Stomach (tissue), 9 donors: ENCODE data around the gene TWF1. TPM values are rescaled to one million over a fixed set of nuclear protein-coding genes. Genes with fewer than 3 reads are reported as not detected.

Experiments
- DNase-seq, 2 donors: peaks; one replicate each; pipeline versions ENCODE4 v3.0.0 to v3.0.0-alpha.2; 2013 to 2019
- H3K27ac ChIP-seq, 5 donors: fragments of 200-600 bp in 4 of 5; sonication (generic) in 4 of 5; one replicate each; pipeline ENCODE4 v1.5.1; 2013 to 2019; ENCODE audit warnings: mild to moderate bottlenecking in 1 of 5, moderate library complexity in 1 of 5
- H3K27me3 ChIP-seq, 3 donors: fragments of 200-600 bp; sonication (generic); one replicate each; pipeline ENCODE4 v1.5.1; 2017 to 2019; ENCODE audit warnings: mixed run types in 1 of 3
- H3K36me3 ChIP-seq, 4 donors: fragments of 200-600 bp; sonication (generic); 1 replicate in 3 of 4; 2 replicates in 1 of 4; pipeline ENCODE4 v1.5.1; 2016 to 2019
- H3K4me1 ChIP-seq, 4 donors: fragments of 200-600 bp; sonication (generic); one replicate each; pipeline ENCODE4 v1.5.1; 2016 to 2019
- H3K4me3 ChIP-seq, 4 donors: fragments of 200-600 bp; sonication (generic) in 3 of 4; one replicate each; pipeline ENCODE4 v1.5.1; 2016 to 2019; ENCODE audit warnings: mild to moderate bottlenecking in 1 of 4
- H3K9me3 ChIP-seq, 4 donors: fragments of 200-600 bp; sonication (generic); one replicate each; pipeline ENCODE4 v1.5.1; 2016 to 2019
- EP300 ChIP-seq: sonication (generic); formaldehyde crosslinking; IDR thresholded peaks from one replicate; pipeline ENCODE4 v1.6.1; 2017; ENCODE audit warnings: antibody characterized with exemption
- POLR2A ChIP-seq, 4 donors: fragments of 450-650 bp; IDR thresholded peaks; one replicate each; pipeline ENCODE4 v1.6.1; 2016; ENCODE audit warnings: antibody characterized with exemption in 4 of 4, control low read depth in 2 of 4, mild to moderate bottlenecking in 1 of 4, moderate library complexity in 1 of 4
- POLR2AphosphoS5 ChIP-seq, 3 donors: sonication (generic); formaldehyde crosslinking; IDR thresholded peaks; one replicate each; pipeline ENCODE4 v1.6.1; 2016; ENCODE audit warnings: antibody characterized with exemption in 3 of 3
- WGBS, 5 donors: extraction: QIAGEN DNeasy Blood & Tissue Kit in 3 of 5; methylation state at CpG; one replicate each; pipeline versions ENCODE4 v1.1.5 to v1.1.7; 2013 to 2018; 5-methylcytosine and 5-hydroxymethylcytosine counted together
- intact Hi-C: fragments of 100-400 bp; cut with DNase I; formaldehyde crosslinking; loops from one replicate; pipeline ENCODE4 v1.15.1; 2023; ENCODE audit warnings: low total_unique reads
- polyA plus RNA-seq, 3 donors: library from polyadenylated mRNA; stranded (reverse); fragments of 200-250 nt; gene quantifications; one replicate each; pipeline ENCODE4 v1.2.3, GENCODE V29; 2013
- total RNA-seq, 5 donors: library from RNA; depleted of rRNA; stranded (reverse); fragments of >200 nt; gene quantifications; one replicate each; pipeline versions ENCODE4 v1.1.0 to v1.2.3, GENCODE V29; 2014 to 2016
- TF ChIP-seq, protein P1 (sequence below), 7 experiments: fragments of 450-650 bp in 4 of 7; fragments of 200-600 bp in 3 of 7; sonication (generic) in 3 of 7; IDR thresholded peaks; one replicate each; pipeline ENCODE4 v1.5.1; 2016 to 2019; ENCODE audit warnings: antibody characterized with exemption in 7 of 7, control low read depth in 2 of 7, mild to moderate bottlenecking in 1 of 7
- donor health status: healthy with polysubstance abuse.
- donor health status: Bipolar disorder and iron deficiency.
- donor health status: healthy.

The TWF1 gene
- total and polyA plus RNA-seq, 8 donors: 44.3 to 164 (median 71.7) TPM

DNA sequence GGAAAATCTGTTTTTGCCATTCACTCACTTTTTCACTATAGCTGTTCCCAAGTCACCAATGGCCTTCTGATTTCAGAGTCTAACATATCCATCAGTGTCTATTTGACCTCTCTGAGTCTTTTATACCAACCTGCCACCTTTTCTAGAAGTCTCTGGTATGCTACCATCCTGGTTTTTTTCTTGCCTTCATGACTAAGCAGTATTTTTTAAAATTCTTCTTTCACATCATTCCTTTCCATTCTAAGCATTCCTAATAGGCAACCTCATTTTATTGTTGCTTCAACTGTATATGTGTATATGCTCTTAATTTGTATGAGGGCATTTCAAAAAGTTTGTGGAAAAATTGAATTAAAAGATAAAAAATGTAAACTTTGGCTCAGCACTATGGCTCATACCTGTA, 42.3 kb downstream of the TWF1 start:
- DNase-seq: no peak
- TF ChIP-seq, protein P1, sequence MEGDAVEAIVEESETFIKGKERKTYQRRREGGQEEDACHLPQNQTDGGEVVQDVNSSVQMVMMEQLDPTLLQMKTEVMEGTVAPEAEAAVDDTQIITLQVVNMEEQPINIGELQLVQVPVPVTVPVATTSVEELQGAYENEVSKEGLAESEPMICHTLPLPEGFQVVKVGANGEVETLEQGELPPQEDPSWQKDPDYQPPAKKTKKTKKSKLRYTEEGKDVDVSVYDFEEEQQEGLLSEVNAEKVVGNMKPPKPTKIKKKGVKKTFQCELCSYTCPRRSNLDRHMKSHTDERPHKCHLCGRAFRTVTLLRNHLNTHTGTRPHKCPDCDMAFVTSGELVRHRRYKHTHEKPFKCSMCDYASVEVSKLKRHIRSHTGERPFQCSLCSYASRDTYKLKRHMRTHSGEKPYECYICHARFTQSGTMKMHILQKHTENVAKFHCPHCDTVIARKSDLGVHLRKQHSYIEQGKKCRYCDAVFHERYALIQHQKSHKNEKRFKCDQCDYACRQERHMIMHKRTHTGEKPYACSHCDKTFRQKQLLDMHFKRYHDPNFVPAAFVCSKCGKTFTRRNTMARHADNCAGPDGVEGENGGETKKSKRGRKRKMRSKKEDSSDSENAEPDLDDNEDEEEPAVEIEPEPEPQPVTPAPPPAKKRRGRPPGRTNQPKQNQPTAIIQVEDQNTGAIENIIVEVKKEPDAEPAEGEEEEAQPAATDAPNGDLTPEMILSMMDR (IDR thresholded peaks at IDR 0.05): no peak
- TF ChIP-seq EP300 (no peak), POLR2AphosphoS5 (IDR thresholded peaks at IDR 0.05) (no peak), POLR2A (IDR thresholded peaks at IDR 0.05) (no peak)
- no peak overlapping the region for H3K4me3 ChIP-seq
- H3K9me3 ChIP-seq: no peaks in the 10 kb centered on the region
- intact Hi-C loops: no loop called here
- peaks cover 0 to 10% (median 5%) of the 10 kb centered on the region in 4 donors for H3K36me3 ChIP-seq
- H3K27ac ChIP-seq: no peak overlapping the region
- no peaks in the 10 kb centered on the region for H3K27me3 ChIP-seq
- H3K4me1 ChIP-seq: peaks cover 24 to 40% (median 33%) of the 10 kb centered on the region in 4 donors

- H3K27ac ChIP-seq: no peak overlapping the region
- H3K36me3 ChIP-seq: no peaks in the 10 kb centered on the region
- TF ChIP-seq, protein P1 (IDR thresholded peaks at IDR 0.05): no peak
- TF ChIP-seq EP300: no peak
- no peak for TF ChIP-seq POLR2AphosphoS5 (IDR thresholded peaks at IDR 0.05)
- TF ChIP-seq POLR2A (IDR thresholded peaks at IDR 0.05): no peak
- no peaks in the 10 kb centered on the region for H3K9me3 ChIP-seq
- no peak for DNase-seq
- intact Hi-C loops: no loop called here
- H3K4me3 ChIP-seq: no peak overlapping the region
- H3K4me1 ChIP-seq: peaks cover 30 to 47% (median 40%) of the 10 kb centered on the region in 4 donors
- no peaks in the 10 kb centered on the region for H3K27me3 ChIP-seq
These were observed 43.5 kb downstream of the TWF1 start for GRCh38 chr12:43762596-43762995.

- TF ChIP-seq, protein P1 (IDR thresholded peaks at IDR 0.05): no peak
- no peak for TF ChIP-seq EP300
- no peak for TF ChIP-seq POLR2AphosphoS5 (IDR thresholded peaks at IDR 0.05)
- no peak for TF ChIP-seq POLR2A (IDR thresholded peaks at IDR 0.05)
- no peak overlapping the region for H3K4me3 ChIP-seq
- no peak for DNase-seq
- intact Hi-C loops: no loop called here
- no peaks in the 10 kb centered on the region for H3K36me3 ChIP-seq
- no peak overlapping the region for H3K27ac ChIP-seq
- H3K9me3 ChIP-seq: no peaks in the 10 kb centered on the region
- H3K27me3 ChIP-seq: no peaks in the 10 kb centered on the region
- H3K4me1 ChIP-seq: peaks cover 34 to 58% (median 42%) of the 10 kb centered on the region in 4 donors
These were observed 44.6 kb downstream of the TWF1 start for GRCh38 chr12:43761500-43761899.

DNA sequence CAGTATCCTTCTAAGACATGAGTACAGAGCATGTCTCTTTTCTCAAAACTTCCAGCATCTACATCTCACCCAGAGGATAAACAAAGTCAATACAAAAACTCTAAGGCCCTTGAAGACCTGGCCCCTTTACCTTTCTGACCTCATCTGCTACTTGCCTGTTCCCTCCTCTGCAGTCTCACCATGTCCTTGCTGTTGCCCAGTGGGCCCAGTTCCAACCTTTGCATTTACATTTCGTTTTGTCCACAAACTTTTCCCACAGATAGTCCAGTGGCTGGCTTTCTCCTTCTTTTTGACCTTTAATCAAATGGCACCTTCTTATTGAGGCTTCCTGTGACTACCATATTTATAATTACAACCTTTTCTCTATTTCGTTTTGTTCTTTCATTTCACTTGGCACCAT, 45.7 kb downstream of the TWF1 start:
- TF ChIP-seq EP300: no peak
- peak in 1 of 3 donors; percentile 9 for TF ChIP-seq POLR2AphosphoS5 (IDR thresholded peaks at IDR 0.05)
- no peaks in the 10 kb centered on the region for H3K36me3 ChIP-seq
- WGBS, 5 donors: 29 to 48% (median 37%) methylated on average over 2 of the region's 2 CpGs
- DNase-seq: peak; percentile 44 to 66
- H3K4me3 ChIP-seq: peak overlapping the region; percentile 61 to 81 (median 66)
- H3K4me1 ChIP-seq: peaks cover 34 to 60% (median 42%) of the 10 kb centered on the region in 4 donors
- H3K27ac ChIP-seq: peak overlapping the region; percentile 72 to 97 (median 89)
- H3K9me3 ChIP-seq: no peaks in the 10 kb centered on the region
- H3K27me3 ChIP-seq: no peaks in the 10 kb centered on the region
- intact Hi-C loops: no loop called here

GRCh38 chr12:43758728-43759563, 47.2 kb downstream of the TWF1 start, which contains the start of the genes IRAK4 and PUS7L:
Gene IRAK4, plus strand, starts transcription at chr12:43758951. Its CDS starts 9,161 bp downstream, at chr12:43768112.
Gene PUS7L, minus strand, starts transcription at chr12:43758790. Its CDS starts 3,545 bp downstream, at chr12:43755245.
- DNase-seq: peak; percentile 97 to 99
- Histone ChIP-seq H3K27me3 (no peaks in the 10 kb centered on the region), H3K36me3 (peaks cover 0 to 13% (median 3%) of the 10 kb centered on the region in 4 donors), H3K9me3 (no peaks in the 10 kb centered on the region), H3K27ac (peak within 1 kb of the TSS; percentile 82 to 97 (median 89)), H3K4me3 (peak within 1 kb of the TSS; percentile 61 to 81 (median 66)), H3K4me1 (peaks cover 34 to 66% (median 42%) of the 10 kb centered on the region in 4 donors)
- 0 to 1% (median 1%) methylated on average over 31 to 54 of the region's 54 CpGs for WGBS, 5 donors
- intact Hi-C loops: no loop called here
- TF ChIP-seq POLR2A (IDR thresholded peaks at IDR 0.05): peak in 2 of 4 donors; percentile 36 to 85
- peak; percentile 63 to 92 (median 88) for TF ChIP-seq POLR2AphosphoS5 (IDR thresholded peaks at IDR 0.05)
- TF ChIP-seq, protein P1 (IDR thresholded peaks at IDR 0.05): peak in 5 of 7 experiments; percentile 24 to 48 (median 27)
- no peak for TF ChIP-seq EP300
